ENCODE results near the gene ZNF132.
"Not testable (repeated sequence)": the region's sequence is repeated elsewhere in the genome, so short reads cannot be mapped to it uniquely, and the experiment has no call there.

ZNF132 gene

DNA sequence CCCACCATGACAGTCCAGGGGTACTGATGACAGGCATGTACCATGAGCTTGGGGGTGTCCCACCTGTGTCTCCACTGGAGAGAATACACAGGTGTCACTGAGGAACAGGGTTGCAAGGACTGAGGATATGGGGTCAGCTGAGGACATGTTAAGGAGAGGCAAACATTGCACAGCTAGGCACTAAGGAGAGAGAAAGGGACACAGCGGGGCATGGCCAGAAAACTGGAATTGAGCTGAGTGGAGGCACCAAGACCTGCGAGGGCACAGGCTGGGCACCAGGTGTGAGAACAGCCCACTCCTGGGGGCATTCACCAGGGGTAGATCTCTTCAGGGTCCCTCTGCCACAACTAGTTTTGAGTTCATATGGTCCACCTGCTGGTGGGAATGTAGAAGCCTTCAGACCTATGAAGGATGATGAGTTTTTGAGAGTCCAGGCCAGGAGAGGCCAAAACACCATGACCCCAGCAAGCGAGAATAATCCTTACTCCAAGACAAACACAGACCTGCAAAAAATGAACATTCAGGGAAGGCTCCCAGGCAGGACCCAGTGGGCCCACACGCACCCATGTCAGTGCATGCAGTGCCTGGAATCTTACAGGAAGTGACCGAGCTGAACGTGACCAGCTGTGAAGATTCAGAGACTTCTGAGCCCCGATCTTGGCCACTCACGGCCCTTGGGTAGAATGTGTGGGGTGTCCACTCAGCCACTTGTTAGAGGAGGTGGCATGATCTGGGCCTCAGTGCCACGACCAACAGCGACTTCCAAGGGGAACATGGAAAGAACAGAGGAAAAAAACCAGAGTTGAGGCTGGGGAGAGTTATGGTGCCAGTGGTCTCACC, 32.9 kb downstream of the ZNF132 start:
- no peak for DNase-seq

DNA sequence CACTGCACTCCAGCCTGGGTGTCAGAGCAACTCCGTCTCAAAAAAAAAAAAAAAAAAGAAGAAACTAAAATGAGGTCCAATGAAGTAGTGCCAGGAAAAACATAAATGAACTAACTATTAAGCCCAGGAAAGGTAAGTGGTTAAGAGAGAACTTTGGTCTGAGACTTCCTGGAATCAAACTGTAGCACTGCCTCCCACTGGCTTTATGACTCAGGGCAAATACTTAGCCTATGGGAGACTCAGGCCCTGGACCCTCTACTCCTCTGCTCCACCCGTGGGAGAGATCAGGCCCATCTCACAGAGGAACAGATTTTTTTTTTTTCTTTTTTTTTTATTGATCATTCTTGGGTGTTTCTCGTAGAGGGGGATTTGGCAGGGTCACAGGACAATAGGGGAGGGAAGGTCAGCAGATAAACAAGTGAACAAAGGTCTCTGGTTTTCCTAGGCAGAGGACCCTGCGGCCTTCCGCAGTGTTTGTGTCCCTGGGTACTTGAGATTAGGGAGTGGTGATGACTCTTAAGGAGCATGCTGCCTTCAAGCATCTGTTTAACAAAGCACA, 36.0 kb downstream of the ZNF132 start:
- not testable (repeated sequence) for DNase-seq

DNA sequence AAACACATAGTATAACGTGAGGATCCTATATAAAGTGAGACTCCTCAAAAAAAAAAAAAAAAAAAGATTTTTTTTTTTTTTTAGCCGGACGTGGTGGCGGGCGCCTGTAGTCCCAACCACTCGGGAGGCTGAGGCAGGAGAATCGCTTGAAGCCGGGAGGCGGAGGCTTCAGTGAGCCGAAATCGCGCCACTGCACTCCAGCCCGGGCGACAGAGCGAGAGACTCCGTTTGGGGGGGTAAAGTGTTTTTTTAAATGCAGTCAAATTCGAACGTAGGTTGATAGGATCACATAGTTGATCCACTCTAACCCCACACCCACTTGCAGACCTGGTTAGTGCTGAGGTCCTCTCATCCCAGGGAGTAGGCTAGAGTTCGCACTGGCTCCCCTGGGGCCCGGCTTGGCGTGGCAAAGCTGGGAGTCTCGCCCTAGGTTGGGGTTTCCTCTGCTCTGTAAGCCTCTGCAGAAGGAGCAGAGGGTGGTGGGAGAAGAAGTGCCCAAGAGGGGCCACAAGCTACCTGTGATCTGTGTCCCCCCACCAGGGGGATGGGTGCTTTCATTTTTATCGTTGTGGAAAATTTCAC, 38.0 kb downstream of the ZNF132 start:
- DNase-seq: no peak

DNA sequence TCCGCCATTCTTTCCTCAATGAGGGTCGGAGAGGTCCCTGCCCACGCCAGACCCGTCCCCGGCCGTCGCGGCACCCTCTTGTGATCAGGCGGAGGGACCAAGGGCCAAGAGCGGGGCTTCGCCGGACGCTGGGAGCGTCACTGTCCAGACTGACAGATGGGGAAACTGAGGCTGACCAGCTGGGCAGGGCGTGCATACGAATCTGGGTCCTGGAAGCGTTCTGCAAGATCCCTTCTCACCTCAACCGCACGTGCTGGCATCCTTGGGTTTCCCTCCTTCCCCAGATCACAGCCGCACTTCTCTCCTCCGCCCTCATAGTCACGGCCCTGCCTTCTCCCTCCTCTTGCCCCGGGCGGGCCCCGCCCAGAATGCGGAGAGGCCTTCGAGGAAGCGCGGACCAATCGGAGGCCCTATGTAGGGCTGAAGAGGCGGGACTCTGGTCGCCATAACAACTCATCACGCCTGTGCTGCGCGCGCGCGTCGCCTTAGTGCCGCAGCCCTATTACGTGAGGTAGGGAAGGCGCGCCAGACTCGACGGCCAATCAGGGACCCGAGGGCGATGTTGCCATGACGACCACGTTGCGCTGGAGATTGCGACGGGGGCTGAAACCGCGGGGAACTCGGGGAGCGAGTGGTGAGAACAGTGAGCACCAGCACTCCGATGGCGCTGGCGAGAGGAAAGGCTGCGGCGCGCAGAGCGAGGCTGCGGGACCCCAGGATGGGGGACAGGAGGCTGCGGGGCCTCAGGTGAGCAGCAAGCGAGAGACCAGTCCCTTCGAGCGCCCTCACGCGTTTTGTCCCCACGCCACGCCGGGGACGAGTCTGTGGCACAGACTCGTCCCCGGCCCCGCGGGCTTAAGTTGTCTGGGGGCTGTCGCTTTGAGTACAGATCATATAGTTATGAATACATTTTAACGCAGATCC, 38.8 kb downstream of the ZNF132 start:
- peak; percentile 98 for DNase-seq

DNA sequence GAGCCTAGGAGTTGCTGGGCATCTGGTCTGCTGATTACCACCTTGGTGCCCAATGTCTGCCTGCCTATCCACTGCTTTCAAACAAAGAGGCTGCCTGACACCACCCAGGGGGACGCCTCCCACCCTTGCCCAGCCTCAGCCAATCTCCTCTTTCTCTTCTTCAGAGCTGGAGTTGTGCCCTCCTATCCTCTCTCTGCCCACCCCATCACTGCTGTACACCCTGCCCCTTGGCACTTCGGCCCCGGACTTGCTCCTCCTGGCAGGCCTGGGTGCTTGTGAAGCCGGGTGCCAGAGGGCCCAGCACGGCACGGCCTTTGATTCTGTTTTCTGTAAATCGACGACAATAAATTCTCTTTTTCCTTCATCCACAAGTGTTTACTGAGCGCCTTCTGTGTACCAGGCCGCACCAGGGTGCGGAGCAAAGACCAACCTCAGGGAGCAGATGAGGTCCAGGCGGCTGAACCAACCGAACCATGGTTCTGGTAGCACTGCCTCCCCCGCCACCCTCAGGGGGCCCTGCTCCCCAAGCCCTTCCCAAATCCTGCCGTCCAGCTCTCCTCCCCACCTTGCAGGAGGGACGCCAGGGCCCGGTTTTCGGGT, 39.5 kb downstream of the ZNF132 start:
- DNase-seq: no peak

DNA sequence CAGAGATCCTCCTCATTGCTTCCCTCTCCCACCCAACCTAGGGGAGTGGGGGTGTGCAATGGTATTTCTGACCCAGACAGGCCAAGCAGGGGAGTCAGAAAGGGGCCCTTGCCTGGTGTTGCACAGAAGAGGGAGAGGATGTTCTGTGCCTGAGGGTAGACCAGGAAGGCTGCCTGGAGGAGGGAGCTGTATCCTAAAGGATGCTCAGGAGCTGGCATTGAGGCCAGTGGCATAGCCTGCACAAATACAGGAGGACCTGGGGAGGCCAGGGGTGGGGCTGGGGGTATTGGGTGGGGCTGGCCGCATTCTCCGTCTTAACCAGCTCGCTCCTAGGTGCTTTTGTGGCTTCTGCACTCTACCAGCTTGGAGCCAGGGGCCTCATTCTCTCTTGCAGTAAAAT, 40.0 kb downstream of the ZNF132 start:
- no peak for DNase-seq

DNA sequence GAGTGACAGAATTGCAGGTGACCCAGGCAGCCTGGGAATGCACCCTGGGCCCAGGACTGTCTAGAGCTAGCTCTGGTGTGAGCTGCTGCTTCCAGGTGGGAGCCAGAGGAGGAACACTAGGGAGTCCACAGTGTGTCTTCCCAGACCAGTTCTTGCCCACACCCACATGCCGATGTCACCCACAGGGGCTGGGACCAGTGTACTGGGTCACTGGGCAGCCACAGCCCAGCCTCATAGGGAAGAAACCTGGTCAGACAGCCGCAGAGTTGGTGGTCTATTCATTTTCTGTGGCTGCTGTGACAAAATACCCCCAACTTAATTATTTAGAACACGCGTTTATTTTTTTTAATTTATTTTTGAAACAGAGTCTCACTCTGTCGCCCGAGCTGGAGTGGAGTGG, 41.4 kb downstream of the ZNF132 start:
- DNase-seq: no peak

DNA sequence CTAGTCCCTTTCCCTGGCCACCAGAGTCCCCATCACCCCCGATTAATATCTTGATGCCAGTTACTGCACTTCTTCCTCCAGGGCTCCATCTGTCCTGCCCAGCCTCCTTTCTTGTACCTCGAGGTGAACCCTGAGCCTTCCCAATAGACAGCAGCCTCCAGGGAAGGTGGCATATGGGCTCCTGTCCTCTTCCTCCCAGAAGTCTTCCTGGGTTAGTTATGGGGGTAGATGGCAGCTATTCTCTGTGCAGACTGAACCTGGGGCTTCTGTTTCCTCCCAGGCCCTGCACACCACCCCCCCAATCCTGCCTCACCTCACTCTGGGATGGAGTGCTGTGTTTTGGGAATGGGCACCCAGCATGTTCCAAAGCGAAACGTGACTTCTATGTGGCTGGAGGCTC, 41.9 kb downstream of the ZNF132 start:
- no peak for DNase-seq

DNA sequence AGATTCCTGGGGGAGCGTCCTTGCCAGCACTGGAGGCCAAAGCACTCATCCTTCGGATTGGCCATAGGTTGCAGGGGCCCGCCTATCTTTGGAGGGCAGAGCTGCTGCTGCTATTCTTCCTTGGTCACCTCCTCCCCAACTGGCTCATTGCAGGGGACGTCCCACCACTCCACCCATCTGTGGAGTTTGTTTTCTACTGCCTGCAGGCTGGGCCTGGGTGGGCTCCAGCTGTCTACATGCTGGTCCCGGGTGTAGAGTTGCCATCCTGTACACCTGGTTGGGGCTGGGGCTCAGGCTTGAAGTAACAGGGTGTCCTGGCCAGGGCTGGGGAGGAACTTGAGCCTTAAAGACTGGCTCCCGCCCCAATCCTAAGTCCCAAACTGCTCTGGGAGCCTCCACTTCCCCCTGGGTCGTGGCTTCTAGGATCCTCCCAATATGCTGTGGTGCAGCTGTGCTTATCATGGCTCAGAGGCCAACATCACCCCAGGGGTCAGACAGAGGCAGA, 42.4 kb downstream of the ZNF132 start:
- DNase-seq: no peak

DNA sequence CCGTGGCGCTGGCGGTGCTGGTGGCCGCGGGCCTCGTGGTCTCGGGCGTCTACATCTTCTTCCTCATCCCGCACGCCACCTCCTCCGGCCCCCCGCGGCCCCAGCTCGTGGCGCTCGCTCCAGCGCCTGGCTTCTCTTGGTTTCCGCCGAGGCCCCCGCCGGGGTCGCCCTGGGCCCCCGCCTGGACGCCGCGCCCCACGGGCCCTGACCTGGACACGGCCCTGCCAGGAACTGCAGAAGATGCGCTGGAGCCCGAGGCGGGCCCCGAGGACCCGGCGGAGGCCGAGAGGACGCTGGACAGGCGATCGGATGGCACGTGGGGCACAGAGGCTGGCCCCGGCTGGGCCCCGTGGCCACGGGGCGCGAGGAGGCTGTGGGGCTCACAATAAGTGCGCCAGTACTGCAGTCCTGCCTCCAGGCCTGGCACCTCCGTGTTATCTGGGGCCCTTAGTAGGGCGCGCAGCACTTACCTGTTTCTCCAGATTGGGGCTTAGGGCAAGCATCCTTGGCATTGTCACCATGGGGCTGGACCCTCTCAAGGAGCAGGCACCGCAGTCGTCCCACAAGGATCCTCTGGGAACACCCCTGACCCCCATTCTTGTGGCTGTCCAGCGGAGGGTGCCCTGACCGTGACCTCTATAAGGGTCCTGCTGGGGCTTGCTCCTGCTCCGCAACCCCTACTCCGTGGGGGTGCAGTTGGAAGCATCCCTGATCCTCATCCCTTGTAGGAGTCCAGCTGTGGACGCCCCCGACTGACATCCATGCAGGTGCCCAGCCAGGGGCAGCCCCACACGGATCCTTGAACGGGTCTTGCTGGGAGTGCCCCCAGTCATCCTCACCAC, 43.0 kb downstream of the ZNF132 start:
- no peak for DNase-seq

DNA sequence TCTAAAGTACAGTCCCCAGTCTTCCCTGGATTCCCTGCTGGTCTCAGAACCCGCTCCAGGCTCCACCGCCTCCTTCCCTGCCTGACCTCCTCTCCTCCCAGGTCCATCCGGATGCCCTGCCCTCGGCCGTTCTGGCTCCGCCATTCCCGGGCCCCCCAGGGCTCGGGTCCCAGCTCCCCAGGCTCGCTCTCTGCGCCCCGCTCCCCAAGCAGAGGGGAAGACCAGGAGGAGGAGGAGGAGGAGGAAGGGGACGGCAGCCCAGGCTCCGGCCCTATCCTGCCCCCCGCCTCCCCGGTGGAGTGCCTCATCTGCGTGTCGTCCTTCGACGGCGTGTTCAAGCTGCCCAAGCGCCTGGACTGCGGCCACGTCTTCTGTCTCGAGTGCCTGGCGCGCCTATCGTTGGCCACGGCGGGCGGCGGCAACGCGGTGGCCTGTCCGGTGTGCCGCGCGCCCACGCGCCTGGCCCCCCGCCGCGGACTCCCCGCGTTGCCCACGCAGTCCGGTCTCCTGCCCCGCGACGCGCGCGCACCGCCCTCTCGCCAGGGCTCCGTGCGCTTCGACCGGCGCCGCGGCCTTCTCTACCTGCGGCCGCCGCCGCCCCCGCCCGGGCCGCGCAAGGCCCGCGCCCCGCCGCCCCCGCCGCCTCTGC, 43.9 kb downstream of the ZNF132 start:
- DNase-seq: no peak

DNA sequence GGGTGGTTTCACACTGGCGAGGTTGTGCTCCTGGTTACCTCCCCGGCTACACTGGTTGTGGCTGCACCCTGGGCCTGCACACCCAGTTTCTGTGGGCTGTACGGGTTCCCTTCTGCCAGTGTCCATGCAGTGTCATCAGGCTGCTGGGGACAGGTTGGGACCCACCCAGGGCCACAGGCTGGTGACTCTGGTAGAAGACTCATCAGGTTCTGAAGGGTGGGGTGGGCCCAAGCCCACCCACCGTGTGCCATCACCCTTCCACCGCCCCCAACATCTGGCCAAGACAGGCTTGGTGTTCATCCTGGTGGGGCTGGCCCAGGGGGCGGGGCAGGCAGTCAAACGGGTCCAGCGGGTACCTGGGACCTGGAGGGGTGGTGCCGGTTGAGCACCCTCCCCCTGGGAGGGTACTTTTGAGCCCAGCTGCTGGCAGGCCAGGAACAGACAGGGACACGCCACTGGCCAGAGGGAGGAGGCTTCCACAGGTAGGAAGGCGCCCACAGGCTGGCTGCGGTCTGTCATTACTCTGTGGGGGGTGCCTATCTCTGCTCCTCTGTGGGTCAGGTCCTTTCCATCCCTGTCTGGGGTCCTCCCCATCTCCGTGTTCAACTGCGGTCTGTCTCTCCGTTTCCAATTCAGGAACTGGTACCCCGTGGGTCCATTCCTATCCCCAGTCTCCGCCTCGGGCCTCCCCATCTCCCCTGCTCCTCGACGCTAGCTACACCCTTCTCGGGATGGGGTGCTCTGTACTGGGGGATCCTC, 44.6 kb downstream of the ZNF132 start, which contains the start of gene RNF225:
Gene RNF225 (plus strand): TSS at position 437 of the 759 bp plus-strand sequence. CDS start 434 bp downstream, outside the sequence.
- no peak for DNase-seq

DNA sequence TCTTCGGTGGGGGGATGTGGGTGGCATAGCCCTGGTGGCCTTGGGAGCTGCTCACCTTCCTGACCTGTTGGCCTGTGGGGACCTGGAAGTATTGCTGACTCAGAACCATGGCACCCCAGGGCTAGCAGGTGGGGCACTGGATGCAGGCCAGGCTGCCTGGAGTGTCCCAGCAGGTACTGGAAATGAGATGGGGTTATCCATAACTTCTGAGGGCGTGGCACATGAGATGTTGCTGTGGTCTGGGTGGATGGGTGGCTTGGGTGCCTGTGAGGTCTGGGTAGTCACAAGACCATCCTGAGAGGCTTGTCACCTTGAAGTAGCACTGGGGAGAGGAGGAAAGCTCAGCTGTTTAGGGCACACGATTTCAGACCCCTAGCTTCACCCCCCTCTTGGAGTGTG, 45.1 kb downstream of the ZNF132 start:
- DNase-seq: no peak

DNA sequence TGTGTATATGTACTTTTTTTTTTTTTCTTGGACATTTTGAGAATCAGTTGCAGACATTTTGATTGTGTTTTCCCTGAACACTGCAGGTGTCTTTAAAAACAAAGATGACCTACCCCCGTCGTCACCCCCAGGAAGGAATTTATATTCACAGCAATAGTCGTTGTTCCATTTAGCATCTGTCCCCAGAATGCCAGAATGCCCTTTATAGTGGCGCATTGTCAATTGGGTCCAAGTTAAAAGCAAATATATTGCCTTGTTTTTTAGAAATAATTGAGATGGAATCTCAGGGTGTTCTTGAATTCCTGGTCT, 46.3 kb downstream of the ZNF132 start:
- no peak for DNase-seq

DNA sequence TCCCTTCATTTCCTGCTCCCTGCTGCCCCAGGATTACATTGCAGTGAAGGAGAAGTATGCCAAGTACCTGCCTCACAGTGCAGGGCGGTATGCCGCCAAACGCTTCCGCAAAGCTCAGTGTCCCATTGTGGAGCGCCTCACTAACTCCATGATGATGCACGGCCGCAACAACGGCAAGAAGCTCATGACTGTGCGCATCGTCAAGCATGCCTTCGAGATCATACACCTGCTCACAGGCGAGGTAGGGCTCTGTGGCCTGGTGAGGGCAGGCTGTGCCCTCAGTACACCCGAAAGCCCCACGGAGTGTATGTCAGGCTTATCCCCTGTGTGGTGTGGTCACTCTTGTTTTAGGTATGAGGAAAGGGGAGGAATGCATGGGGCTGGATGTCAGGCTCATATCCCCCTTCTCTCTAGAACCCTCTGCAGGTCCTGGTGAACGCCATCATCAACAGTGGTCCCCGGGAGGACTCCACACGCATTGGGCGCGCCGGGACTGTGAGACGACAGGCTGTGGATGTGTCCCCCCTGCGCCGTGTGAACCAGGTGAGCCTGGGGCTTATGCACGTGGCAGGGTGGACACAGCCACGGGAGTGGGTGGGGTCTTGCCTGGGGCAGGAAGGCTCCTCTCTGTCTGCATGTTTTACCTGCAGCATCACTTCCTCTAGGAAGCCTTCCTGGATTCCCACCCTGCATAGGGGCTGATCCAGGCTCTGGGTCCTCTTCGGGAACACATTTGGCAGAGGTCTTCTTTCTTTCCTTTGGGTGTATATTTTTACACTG, 46.8 kb downstream of the ZNF132 start:
- DNase-seq: no peak

DNA sequence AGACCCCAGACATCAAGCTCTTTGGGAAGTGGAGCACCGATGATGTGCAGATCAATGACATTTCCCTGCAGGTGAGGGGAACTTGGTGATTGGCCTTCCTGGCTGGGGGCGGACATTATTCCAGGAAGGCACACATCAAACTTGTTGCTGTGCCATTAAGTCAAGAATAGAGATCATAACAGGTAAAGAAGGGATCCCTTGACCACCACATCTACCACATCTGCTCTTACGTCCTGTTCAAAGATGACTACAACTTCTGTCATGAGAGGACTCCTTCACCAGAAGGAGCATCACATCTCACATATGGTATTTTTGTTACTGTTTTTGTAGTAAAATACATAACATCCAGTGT, 51.8 kb downstream of the ZNF132 start:
- DNase-seq: no peak

DNA sequence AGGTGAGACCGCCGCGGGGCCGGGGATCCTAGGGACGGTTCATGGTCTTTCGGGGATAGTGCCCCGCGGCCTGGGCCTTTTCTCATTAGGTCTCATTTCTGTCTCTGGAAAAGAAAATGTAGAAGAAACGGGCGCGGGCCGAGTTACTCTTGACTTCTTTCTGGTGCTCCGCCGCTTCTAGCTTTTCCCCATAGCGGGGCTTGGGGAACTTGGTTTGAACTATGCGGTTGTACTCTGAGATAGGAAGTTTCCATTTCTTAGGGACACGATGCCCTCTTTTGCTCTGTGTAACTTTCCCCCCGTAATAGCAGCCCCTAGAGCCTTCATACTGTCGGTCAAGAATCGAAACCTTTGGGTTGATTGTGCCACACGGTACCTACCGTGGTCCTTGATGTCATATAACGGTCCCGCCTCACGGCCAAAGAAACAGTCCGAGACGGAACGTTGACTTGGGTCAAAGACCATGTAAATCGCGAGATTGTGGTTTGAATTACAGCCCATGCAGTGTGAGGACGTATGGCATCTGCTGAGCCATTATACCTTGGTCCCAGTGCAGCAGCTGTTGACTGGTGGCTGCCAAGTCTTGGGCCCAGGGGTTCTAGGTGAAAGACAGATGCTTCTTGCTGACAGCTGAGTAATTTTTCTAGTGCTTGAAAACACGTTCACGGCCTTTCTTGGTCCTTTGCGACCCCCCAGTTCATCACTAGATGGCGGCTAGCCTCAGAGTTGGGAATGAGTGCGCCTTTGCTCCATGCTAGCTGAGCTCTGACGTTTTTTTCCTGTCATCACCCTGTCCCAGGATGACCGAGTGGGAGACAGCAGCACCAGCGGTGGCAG, 52.4 kb downstream of the ZNF132 start:
- DNase-seq: no peak

DNA sequence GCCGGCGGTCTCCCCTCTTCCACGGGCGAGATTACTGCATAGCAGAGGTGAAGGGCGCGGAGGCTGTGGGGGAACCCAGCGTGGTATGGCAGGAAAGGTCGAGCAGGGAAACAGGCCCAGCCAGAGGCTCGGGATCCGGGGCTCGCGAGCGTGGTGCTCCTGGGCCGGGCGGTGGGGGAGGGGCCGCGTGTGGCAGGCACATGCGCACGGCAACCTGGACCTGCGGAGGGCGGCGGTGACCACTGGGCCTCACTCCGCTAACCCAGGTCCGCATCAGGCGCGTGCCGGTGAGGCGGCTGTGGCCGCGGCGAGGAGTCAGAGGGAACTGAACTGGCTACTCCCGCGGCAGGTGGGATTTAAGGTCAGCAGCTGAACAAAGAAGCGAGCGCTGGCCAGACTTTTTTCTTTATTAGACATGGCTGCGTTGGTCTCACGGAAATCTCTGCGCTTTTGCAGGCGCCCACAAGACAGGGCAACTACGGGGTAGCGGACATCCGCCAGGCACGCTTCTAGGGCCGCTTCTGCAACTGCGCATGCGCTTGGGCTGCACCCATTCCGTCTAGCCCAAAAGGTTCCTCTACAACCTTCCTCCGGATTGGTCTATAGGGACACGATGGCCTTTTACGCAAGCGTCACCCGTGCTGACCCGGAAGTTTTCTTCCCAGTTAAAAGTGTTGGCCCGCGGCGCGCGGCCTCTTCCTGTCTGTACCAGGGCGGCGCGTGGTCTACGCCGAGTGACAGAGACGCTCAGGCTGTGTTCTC, 53.2 kb downstream of the ZNF132 start, which contains the start of gene RPS5:
Gene RPS5 (plus strand): TSS at position 694 of the 762 bp plus-strand sequence. CDS start 869 bp downstream, outside the sequence.
- peak; percentile 92 for DNase-seq

Data from NCI-H510A (cell line).